Loucy (cell line): ENCODE data around the gene PNCK.

ENCODE experiments used
- H2AFZ ChIP-seq: fragments of 200-600 bp; sonication (generic); 2 replicates; pipeline ENCODE4 v1.6.0; 2016; ENCODE audit warnings: antibody characterized with exemption, mild to moderate bottlenecking, low read length, moderate library complexity
- H3F3A ChIP-seq: fragments of 200-600 bp; 2 replicates; pipeline ENCODE4 v1.6.0; 2016; ENCODE audit warnings: antibody characterized with exemption, low read depth, mild to moderate bottlenecking
- H3K27me3 ChIP-seq: fragments of 200-600 bp; sonication (generic); 2 replicates; pipeline ENCODE4 v1.6.1; 2014; ENCODE audit warnings: low read length, mild to moderate bottlenecking; ENCODE audit not compliant: insufficient read depth, poor library complexity, severe bottlenecking
- H3K36me3 ChIP-seq: fragments of 200-600 bp; sonication (generic); 2 replicates; pipeline ENCODE4 v1.6.1; 2016; ENCODE audit warnings: low read length; ENCODE audit not compliant: insufficient read depth
- H3K4me1 ChIP-seq: fragments of 200-600 bp; sonication (generic); 2 replicates; pipeline ENCODE4 v1.5.1; 2014; ENCODE audit warnings: low read length, mild to moderate bottlenecking; ENCODE audit not compliant: insufficient read depth, poor library complexity, severe bottlenecking
- H3K4me2 ChIP-seq: fragments of 200-600 bp; sonication (generic); 2 replicates; pipeline ENCODE4 v1.6.0; 2014; ENCODE audit warnings: antibody characterized with exemption, low read length, low read depth, mild to moderate bottlenecking; ENCODE audit not compliant: poor library complexity, severe bottlenecking
- H3K4me3 ChIP-seq: fragments of 200-600 bp; sonication (generic); 2 replicates; pipeline ENCODE4 v1.5.1; 2014; ENCODE audit warnings: low read length, mild to moderate bottlenecking, mixed read lengths; ENCODE audit not compliant: poor library complexity, severe bottlenecking
- H3K79me2 ChIP-seq: fragments of 200-600 bp; sonication (generic); 2 replicates; pipeline ENCODE4 v1.6.1; 2014; ENCODE audit warnings: low read length; ENCODE audit not compliant: insufficient read depth
- H3K9ac ChIP-seq: fragments of 200-600 bp; sonication (generic); 2 replicates; pipeline ENCODE4 v1.6.0; 2014; ENCODE audit warnings: mild to moderate bottlenecking, low read depth, low read length, moderate library complexity; ENCODE audit not compliant: poor library complexity, severe bottlenecking
- H3K9me2 ChIP-seq: fragments of 200-600 bp; sonication (generic); replicated peaks from 2 replicates; pipeline ENCODE4 v1.6.1; 2016; ENCODE audit warnings: low read depth, low read length, mixed read lengths
- H3K9me3 ChIP-seq: fragments of 200-600 bp; sonication (generic); 2 replicates; pipeline ENCODE4 v1.6.1; 2014; ENCODE audit warnings: mild to moderate bottlenecking, antibody characterized with exemption, low read length, low read depth; ENCODE audit not compliant: insufficient read depth
- H4K20me1 ChIP-seq: fragments of 200-600 bp; sonication (generic); 2 replicates; pipeline ENCODE4 v1.6.0; 2014; ENCODE audit warnings: antibody characterized with exemption, low read length, mild to moderate bottlenecking; ENCODE audit not compliant: insufficient read depth, poor library complexity, severe bottlenecking
- CTCF ChIP-seq: fragments of 200-600 bp; sonication (generic); conservative IDR thresholded peaks from 2 replicates; pipeline ENCODE4 v1.5.1; 2014; ENCODE audit warnings: mild to moderate bottlenecking, antibody characterized with exemption, low read length
- EZH2phosphoT487 ChIP-seq: fragments of 200-600 bp; IDR thresholded peaks from 2 replicates; pipeline ENCODE4 v1.6.1; 2018; ENCODE audit warnings: antibody characterized with exemption, mild to moderate bottlenecking, moderate library complexity, borderline replicate concordance

Gene PNCK

GRCh38 chrX:153646620-153647373 is 26.8 kb downstream of the PNCK start, which contains the start of gene DUSP9:
TSS of gene DUSP9 (plus strand) at chrX:153647203. CDS start at chrX:153647954, 751 bp downstream.
- no peaks in the 10 kb centered on the region for H3K9me3 ChIP-seq
- H3K79me2 ChIP-seq, result no peaks in the 10 kb centered on the region
- no peak for TF ChIP-seq CTCF
- no peak for TF ChIP-seq EZH2phosphoT487
- H3K9me2 ChIP-seq, result no peaks in the 10 kb centered on the region
- peaks cover 7% of the 10 kb centered on the region for H3K27me3 ChIP-seq
- no peak within 1 kb of the TSS for H3K9ac ChIP-seq
- H3K4me2 ChIP-seq, result no peak within 1 kb of the TSS
- H3K4me1 ChIP-seq, result no peaks in the 10 kb centered on the region
- no peaks in the 10 kb centered on the region for H3F3A ChIP-seq
- H2AFZ ChIP-seq, result no peak within 1 kb of the TSS
- no peak within 1 kb of the TSS for H3K4me3 ChIP-seq
- no peaks in the 10 kb centered on the region for H3K36me3 ChIP-seq
- no peaks in the 10 kb centered on the region for H4K20me1 ChIP-seq

- H3K4me2 ChIP-seq, result no peak overlapping the region
- H3K9ac ChIP-seq, result no peak overlapping the region
Observed at GRCh38 chrX:153645921-153646488, 27.6 kb downstream of the PNCK start.

GRCh38 chrX:153645151-153645550 is 28.5 kb downstream of the PNCK start:
- H3K4me3 ChIP-seq, result no peak overlapping the region
- no peak overlapping the region for H2AFZ ChIP-seq
- no peaks in the 10 kb centered on the region for H3F3A ChIP-seq
- TF ChIP-seq EZH2phosphoT487 (no peak), CTCF (no peak)
- H4K20me1 ChIP-seq, result no peaks in the 10 kb centered on the region
- H3K27me3 ChIP-seq, result peaks cover 7% of the 10 kb centered on the region
- no peaks in the 10 kb centered on the region for H3K9me3 ChIP-seq
- H3K36me3 ChIP-seq, result no peaks in the 10 kb centered on the region
- no peaks in the 10 kb centered on the region for H3K79me2 ChIP-seq
- no peaks in the 10 kb centered on the region for H3K9me2 ChIP-seq
- no peak overlapping the region for H3K9ac ChIP-seq
- no peak overlapping the region for H3K4me2 ChIP-seq
- no peaks in the 10 kb centered on the region for H3K4me1 ChIP-seq

More at GRCh38 chrX:153645921-153646488, 27.6 kb downstream of the PNCK start:
- Histone ChIP-seq H3K4me3 (no peak overlapping the region), H3K79me2 (no peaks in the 10 kb centered on the region), H3K36me3 (no peaks in the 10 kb centered on the region), H2AFZ (no peak overlapping the region), H3K9me2 (no peaks in the 10 kb centered on the region), H3F3A (no peaks in the 10 kb centered on the region), H4K20me1 (no peaks in the 10 kb centered on the region), H3K9me3 (no peaks in the 10 kb centered on the region), H3K4me1 (no peaks in the 10 kb centered on the region), H3K27me3 (peaks cover 7% of the 10 kb centered on the region)
- TF ChIP-seq CTCF (no peak), EZH2phosphoT487 (no peak)
